Activated CD8-positive, alpha-beta memory T cell treated with anti-CD3 and anti-CD28 coated beads, Interleukin-2, amount 50 U/mL, for 48 hours (primary cell): ENCODE results near the gene VEGFA.
"Not testable (repeated sequence)": the region's sequence is repeated elsewhere in the genome, so short reads cannot be mapped to it uniquely, and the experiment has no call there.

ENCODE experiments used
- DNase-seq: peaks from one replicate; pipeline ENCODE4 v3.0.0-alpha.2; 2020

The VEGFA gene

GRCh38 chr6:43806043-43806757 is 36.2 kb downstream of the VEGFA start:
- no peak for DNase-seq

GRCh38 chr6:43806758-43807227 is 36.8 kb downstream of the VEGFA start:
- DNase-seq, result no peak

DNA sequence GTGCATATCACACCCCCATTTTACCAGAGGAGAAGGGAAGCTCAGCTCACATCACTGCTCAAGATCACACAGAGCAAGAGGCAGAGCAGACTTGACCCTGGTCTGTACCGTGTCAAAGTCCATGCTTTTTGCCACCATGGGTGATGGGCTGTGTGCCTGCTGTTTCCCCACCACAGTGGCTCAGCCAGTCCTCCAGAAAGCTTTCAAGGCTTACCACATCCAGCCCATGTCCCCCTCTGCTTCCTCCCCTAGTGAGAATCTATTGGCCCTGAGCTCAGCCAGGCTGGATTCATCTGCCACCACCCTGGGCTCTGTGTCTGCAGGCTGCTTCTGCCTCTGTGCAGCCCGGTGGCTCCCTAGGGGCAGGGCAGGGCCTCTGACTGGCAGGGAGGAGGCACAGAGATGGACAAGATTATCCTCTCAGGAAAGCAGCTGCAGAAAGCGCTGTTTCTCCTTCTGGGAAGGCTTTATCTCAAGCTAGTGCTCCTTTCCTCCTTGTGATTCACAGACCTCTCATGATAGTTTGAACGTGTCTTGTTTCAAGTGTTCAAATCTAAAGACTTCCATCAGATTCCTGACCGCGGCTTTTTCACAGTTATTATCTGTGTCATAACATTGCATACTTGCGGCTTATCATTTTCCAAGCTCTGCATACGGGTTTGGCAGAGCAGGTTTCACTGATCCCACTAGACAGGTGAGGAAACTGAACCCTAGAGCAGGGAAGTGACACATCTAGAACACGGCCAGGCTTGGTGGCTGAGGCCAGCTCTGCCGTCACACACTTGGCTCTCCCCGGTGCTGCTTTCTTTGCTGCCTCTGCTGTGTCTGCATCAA is 37.4 kb downstream of the VEGFA start:
- no peak for DNase-seq

DNA sequence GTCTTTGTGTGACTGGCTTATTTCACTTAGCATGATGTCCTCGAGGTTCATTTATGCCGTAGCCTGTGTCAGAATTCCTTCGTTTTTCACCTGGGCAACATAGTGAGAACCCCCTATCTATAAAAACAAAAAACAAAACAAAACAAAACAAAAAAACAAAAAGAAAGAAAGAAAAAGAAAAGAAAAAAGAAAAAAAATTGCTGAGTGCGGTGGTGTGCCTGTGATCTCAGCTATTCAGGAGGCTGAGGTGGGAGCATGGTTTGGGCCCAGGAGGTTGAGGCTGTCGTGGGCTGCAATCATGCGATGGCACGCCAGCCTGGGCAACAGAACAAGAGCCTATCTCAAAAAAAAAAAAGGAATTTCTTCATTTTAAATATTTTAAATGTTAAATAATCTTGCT is 38.4 kb downstream of the VEGFA start:
- no peak for DNase-seq

GRCh38 chr6:43809417-43810305 is 39.6 kb downstream of the VEGFA start:
- no peak for DNase-seq

DNA sequence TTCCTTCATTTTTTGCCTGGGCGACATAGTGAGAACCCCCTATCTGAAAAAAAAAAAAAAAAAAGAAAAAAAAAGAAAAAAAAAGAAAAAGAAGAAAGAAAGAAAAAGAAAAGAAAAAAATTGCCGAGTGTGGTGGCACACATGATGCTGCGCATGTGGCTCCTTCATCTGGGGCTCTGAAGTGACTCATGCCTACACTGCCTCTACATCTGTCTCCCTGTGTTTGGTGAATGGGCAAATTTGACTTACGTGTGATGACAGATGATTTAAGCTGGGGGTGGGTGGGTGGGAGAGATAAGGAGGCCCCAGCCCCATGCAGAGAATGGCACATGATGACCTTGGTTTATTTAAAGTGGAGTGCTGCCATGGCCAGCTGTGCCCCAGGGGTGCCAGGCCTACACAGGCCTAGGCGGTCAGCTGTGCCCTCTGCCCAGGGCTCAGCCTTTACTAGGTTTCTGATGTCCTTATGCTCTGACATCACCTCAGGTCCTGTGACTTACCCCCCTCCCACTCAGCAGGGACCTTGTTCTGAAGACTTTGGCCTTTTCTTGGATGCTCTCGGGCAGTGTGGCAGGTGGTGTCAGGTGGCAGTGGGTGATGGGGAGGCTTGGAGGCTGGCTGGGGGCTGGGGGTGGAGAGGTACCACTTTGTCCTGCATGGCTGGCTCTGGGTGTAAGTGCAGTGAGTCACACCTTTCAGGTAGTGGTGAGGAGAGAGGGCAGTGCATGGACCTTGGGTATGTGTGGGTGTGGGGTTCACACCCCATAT is 41.1 kb downstream of the VEGFA start:
- DNase-seq, result no peak

GRCh38 chr6:43811733-43812099 is 41.7 kb downstream of the VEGFA start:
- DNase-seq, result no peak

GRCh38 chr6:43812850-43813578 is 43.0 kb downstream of the VEGFA start:
- DNase-seq, result no peak

GRCh38 chr6:43814111-43814510 is 44.1 kb downstream of the VEGFA start:
- no peak for DNase-seq

GRCh38 chr6:43814865-43815264 is 44.9 kb downstream of the VEGFA start:
- DNase-seq, result no peak

DNA sequence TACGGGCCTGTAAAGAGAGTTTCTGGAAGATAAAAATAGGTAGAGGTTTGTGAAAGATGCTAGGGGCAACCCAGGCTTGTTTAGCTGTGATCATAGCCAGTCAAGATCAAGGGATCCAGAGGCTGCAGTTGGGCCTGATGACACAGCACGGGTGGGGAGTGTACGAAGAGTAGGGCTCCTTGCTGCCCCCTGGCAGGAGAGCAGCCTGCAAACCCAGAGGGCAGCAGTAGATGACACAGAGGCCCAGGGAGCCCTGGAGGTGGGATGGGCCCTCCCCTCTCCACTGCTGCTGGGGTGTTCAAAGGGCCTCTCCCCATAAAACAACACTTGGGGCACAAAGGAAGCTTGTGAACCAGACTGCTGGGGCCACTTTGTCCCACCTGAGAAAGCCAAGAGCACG is 47.2 kb downstream of the VEGFA start:
- peak; percentile 61 for DNase-seq

DNA sequence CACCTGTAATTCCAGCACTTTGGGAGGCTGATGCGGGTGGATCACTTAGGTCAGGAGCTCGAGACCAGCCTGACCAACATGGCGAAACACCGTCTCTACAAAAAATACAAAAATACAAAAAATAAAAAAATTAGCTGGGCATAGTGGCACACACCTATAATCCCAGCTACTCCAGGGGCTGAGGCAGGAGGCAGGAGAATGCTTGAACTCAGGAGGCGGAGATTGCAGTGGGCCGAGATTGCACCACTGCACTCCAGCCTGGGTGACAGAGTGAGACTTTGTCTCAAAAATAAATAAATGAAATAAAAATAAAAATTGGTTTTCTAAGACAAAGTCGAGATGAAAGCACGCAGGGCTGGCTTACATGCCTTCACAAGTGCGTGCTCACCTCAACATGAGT is 49.0 kb downstream of the VEGFA start:
- DNase-seq, result not testable (repeated sequence)

- DNase-seq, result no peak
These were observed 49.9 kb downstream of the VEGFA start for GRCh38 chr6:43819958-43820357.

DNA sequence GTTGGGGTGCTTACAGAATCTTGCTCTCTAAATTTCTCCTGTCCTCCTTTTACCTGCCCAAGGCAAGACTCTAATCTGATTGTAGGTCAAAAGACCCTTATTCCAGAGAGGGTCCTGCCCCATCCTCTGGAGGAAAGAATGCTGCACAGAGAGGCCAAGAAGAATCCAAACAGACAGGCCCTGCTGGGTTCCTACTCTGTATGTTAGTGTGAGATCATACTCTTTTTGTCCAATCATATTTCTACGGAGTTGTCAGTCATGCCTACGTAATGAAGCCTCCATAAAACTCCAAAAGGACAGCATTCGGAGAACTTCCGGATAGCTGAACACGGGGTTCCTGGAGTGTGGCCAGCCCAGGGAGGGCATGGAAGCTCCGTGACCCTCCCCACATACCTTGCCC is 50.5 kb downstream of the VEGFA start:
- DNase-seq, result no peak

DNA sequence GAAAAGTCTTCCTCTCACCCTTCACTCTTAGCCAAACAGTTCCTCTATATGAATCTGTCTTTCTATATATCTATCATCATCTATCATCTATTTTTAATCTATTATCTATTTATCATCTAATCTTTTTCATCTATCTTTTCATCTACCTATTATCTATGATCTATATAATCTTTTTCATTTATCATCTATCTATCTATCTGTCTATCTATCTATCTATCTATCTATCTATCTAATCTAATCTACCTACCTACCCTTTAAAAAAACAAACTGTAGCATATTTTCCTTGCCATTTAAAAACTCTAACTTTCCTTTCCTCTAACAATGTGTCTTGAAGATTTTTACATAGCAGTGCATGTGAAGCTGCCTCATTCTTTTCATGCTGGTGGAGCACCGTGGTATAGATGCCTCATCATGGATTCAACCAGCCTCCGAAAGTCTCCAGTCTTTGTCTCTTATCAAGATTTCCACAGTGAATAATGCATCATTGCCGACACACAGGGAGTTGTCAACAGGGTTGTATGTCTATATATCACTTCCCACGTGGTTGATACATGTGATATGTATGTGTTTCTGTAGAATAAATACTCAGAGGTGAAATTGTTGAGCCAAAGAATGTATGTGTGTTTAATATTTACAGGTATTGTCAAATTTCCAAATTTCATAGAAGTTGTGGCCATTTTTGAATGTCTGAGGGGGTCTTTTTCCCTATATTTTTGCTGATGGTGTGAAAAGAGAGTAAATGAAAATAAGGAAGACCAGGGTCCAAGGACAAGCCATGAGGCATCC is 51.3 kb downstream of the VEGFA start:
- DNase-seq, result no peak

GRCh38 chr6:43823390-43823789 is 53.4 kb downstream of the VEGFA start:
- no peak for DNase-seq

DNA sequence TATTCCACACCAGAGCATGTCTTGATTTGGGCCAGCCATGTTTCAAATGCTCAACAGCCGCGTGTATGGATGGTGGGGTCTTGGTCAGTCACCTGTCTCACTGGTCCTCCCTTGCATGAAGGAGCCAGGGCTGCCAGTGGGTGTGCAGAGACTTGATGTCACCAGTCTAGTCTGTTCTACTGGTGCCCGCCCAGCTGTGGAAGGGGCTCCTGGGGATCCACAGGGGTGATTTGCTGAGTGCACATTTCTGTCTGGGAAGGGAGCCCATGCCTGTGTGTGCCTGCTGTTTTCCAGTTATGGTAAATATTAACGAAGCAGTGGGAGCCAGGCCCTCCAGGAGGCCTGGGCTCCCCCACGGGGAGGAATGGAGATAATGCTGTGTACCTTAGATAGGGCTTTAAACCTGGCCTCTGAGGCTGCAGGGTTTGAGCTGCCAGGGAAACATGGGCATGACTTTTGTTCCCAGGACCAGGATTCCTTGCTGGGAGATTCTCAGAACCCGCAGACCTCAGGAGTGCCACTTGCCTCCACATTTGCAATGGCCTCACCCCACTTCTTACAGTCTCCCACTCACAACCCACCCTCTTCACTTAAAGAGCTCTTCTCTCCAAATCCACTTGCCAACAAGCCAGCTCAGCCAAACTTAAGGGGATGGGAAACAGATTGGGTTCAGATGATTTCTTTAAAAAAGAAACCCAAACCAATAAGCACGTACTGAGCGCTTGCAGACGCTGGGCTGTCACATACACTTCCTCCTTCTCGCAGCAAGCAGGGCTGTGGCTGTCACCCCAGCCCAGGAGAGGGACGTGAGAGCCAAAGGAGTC is 54.1 kb downstream of the VEGFA start:
- no peak for DNase-seq

DNA sequence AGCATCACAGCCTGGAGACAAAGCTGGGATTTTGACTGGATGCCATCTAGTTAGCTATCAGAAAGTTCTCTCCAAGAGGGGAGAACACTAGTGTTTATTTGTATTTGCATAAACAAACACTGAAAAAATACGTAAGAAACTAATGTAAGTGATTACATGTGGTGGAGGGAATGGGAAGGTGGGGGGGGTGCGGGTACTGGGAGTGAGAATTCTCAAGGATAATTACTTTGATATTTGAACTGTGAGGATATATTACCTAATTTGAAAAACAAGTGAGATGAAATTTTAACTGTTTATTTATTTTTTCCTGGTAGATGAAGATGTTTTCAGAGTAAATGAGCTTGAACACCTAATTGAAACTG is 54.7 kb downstream of the VEGFA start:
- no peak for DNase-seq

GRCh38 chr6:43825187-43826115 is 55.4 kb downstream of the VEGFA start:
- DNase-seq, result no peak
